GM19035 (cell line): Measurements from ENCODE around the gene PTPRC.

ENCODE experiments used
- ATAC-seq: cut with Tn5 transposase; IDR thresholded peaks from one replicate; pipeline ENCODE4 v1.9.1; 2021; ENCODE audit not compliant: unreplicated experiment

PTPRC gene

GRCh38 chr1:198700016-198700392 is 61.2 kb downstream of the PTPRC start:
- ATAC-seq: no peak

- no peak for ATAC-seq
Observed at GRCh38 chr1:198700396-198700795, 61.6 kb downstream of the PTPRC start.

GRCh38 chr1:198701250-198701649 is 62.4 kb downstream of the PTPRC start:
- ATAC-seq: no peak

GRCh38 chr1:198701766-198702539 is 63.1 kb downstream of the PTPRC start:
- ATAC-seq: no peak

- ATAC-seq: no peak
Observed at GRCh38 chr1:198708761-198709525, 70.1 kb downstream of the PTPRC start.

GRCh38 chr1:198711837-198712236 is 73.0 kb downstream of the PTPRC start:
- ATAC-seq: no peak

GRCh38 chr1:198713081-198713480 is 74.2 kb downstream of the PTPRC start:
- ATAC-seq: no peak

DNA sequence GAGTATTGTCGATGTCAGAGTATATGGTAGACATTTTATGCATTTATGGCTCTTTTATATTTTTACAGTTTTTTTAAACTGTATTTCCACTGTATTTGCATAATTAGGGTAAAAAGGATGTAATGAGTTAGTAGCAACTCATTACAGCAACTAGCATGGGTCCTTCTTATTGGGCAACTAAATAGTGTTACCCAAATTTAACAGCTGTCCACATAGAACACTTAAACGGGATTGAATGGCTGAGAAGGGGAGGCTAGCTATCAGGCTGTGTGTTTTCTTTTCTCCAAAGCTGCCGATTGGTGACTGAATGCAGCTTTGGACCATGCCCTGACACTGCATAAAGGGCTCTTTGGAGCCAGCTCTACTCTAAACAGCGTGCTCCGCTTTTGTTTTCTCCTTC is 75.4 kb downstream of the PTPRC start:
- no peak for ATAC-seq

GRCh38 chr1:198716051-198716450 is 77.2 kb downstream of the PTPRC start:
- no peak for ATAC-seq

DNA sequence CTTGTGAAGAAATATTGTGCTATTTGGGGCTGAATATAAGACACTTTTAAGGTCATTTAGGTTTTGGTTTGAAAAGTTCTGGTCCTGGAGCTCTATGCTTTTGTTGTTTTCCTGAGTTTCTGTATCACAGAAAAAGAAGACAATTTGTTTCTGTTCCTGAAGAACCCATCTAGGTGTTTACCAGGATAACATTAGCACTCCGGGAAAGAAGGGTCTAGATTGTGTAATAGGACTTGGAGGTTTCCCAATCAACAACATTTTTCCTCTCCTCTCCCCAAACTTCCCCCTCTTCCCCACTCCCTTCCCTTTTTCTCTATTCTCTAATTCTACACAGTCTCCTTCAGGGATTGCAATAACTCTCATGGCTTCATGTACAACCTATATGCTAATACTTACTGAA is 78.7 kb downstream of the PTPRC start:
- no peak for ATAC-seq

DNA sequence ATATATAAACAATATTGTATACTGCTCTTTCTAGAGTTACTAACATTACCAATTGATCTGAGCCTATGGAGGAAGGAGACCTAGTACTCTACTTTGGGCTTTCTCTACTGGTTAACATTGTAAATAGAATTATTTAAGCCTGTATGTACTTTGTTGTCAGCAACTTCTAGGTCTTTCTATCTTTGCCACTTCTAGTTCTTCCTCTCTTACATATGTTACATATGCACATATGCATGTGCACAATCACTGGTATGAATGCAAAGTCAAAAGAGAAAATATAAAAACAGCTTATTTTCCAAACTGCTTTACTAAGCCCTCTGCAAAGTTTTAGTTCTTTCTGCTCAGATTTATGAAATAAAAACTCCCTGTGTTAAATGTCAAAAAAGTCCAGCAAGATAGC is 84.3 kb downstream of the PTPRC start:
- ATAC-seq: no peak

DNA sequence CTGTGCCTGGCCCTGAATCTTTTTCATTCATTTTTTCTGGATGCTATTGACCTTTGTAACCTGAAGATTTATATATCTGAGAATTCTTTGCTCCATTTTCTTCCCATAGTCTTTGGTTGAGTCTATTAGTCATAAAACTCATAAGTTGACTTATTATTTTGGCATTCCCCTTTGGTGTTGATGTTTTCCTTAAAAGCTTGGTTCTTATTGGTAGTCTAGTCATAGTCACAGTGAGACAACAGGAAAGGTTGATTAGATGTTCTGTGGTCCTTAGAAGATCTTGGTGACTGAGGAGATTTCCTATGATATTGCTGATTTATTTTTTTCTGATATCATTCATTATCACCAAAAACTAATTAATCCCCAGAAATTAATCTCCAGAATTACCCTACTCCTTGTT is 86.2 kb downstream of the PTPRC start:
- no peak for ATAC-seq

DNA sequence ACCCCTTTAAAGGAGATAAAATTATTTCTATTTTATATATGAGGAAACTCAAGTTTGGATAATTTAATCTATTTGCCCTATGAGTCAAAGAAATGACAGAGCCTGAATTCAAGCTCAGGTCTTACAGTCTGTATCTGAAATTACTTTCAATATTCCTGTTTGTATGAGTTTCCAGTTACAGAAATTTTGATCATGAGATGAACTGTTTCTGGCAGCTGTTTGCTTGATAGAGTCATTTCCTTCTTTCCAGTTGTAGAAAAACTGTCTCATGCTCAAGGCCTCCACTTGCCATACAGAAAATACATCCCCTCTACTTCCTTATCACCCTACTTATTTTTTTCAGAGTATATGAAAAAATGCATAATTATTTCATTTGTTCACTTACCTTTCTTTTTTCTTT is 87.6 kb downstream of the PTPRC start:
- ATAC-seq: no peak

- no peak for ATAC-seq
Observed at GRCh38 chr1:198729195-198729863, 90.5 kb downstream of the PTPRC start.

DNA sequence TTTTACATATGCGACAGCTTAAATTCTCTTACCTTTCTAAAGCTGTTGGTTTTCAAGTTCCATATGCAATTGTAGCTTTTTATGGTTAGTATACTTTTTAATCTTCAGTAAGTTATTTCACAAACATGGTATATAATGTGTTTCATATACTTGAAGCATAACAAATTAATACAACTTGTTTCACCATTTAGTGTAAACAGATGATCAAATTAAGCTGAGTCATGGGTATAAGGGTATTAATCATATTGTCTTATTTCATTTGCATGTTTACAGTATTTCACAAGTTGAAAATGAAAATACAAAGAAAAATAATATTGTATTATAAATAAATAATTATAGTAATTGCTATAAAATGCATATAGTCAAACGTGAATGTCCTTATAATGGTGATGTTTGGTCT is 92.1 kb downstream of the PTPRC start:
- no peak for ATAC-seq

DNA sequence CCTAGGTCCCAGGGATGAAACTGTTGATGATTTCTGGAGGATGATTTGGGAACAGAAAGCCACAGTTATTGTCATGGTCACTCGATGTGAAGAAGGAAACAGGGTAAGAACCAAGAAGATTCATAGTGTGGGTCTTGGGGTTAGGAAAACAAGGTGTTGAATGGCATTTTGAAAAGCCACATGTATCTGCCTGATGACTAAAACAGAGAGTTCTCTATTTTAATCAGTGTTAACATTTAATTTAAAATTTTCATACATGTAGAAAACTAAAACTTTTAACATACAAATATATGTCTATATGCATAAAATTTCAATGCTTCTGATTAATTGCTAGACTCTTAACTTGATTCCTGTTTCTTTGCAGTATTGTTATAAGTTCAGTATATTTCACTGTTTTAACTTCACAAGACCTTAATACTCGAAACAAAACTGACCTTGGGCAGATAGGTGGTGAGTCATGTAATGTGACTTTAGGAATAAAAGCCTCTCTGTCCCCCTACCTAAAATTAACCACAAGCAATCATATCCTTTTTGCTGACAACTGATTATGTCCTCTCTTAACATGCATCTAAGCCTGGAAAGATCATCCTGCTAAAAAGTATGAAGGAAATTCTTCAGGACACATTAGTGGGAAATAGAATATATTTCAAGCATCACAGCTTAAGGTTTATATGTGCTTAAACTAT is 95.6 kb downstream of the PTPRC start:
- ATAC-seq: peak; percentile 87

DNA sequence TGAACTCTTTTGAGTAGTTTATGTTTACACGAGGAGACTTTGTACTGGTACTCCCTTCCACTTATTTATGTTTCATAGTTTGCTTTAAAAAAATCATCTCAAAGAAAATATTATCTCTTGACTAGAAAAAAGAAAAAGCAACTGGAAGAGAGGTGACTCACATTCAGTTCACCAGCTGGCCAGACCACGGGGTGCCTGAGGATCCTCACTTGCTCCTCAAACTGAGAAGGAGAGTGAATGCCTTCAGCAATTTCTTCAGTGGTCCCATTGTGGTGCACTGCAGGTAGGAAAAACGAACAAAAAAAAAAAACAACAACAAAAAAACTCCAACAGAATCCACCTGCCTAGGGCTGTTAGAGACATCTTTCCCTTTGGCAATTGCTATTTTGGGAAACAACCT is 102.9 kb downstream of the PTPRC start:
- no peak for ATAC-seq

DNA sequence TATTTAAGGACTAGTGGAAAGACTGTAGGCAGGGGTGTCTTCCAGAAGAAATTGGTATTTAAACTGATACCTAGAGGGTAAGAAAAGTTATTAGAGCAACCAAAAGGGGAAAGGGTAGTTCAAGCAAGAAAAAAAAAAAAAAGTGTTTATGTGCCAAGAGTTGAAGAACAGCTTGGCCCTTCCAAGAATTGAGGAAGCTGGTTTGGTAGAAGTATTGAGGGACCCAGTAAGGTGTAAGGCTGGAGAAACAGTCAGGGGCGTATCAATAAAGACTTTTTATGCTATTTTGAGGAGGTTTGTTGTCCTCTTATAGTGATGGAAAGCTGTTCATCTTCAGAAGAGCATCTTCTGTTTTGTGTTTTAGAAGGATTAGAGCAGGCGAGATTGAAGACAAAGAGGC is 108.3 kb downstream of the PTPRC start:
- ATAC-seq: no peak

DNA sequence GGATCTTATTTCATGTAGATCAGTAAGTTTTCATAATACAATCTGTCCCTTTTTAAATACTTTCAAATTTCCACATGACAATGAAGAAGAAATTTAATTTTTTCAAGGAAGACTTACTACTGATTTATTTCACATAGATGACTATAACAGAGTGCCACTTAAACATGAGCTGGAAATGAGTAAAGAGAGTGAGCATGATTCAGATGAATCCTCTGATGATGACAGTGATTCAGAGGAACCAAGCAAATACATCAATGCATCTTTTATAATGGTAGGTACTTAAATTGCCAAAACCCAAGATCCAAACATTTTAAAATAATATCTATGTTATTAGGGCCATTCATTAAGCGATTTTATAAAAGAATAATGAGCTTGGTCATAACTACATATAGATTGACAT is 110.4 kb downstream of the PTPRC start:
- ATAC-seq: no peak

- ATAC-seq: no peak
Observed at GRCh38 chr1:198750081-198750480, 111.2 kb downstream of the PTPRC start.

GRCh38 chr1:198751741-198752140 is 112.9 kb downstream of the PTPRC start:
- no peak for ATAC-seq
